ENCODE results near the gene IFT81.

Gene IFT81

DNA sequence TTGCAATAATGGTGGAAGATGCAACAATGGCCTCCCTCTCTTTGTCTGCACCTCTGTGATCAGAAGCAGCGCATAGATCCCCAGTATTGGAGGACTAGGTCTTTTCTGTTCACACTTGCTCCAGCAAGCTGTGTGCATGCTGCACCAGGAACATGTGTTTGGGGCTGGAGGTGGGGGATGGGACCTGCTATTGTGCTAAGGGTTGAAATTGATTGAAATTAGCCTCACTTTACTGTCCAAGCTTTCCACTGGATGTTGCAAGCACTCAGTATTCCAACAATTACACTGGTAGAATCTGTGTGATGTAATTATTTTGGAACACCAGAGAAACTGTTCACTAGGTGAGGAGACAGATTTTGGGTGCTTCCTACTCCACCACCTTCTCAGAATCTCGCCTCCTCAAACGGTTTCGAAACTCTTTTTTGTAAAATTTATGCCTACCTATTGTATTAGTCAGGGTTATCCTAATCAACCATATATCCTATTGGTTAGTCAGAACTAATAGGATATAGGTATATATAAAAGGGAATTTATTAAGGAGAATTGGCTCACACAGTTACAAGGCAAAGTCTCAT is 35.6 kb downstream of the IFT81 start:
- DNase-seq (ENCODE audit: low read depth) = no peak

DNA sequence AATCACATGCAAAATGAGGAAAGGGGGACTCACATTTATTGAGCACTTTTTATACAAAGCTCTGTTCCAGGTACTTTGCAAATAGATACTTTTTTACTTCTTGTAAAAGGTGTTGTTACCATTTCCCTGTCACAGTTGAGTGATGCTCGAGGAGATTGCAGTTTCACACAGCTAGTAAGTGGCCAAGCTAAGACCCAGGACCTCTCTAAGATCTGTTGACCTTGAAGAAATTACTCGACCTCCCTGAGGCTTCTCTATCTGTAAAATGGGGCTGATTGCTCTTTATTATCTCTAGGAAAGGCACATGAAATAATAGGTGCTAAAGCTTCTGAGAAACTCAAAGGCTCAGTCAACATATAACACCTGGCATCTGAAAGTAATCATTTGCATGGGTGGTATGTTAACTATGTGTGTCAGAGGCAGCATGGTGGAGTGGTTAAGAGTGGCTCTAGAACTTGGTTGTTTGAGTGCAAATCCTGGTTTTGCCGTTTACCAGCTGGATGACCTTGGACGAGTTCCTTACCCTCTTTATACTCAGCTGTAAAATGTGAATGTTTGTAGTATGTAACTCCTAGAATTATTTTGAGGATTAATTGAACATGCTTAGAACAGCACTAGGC is 41.5 kb downstream of the IFT81 start:
- DNase-seq (ENCODE audit: low read depth) = no peak

DNA sequence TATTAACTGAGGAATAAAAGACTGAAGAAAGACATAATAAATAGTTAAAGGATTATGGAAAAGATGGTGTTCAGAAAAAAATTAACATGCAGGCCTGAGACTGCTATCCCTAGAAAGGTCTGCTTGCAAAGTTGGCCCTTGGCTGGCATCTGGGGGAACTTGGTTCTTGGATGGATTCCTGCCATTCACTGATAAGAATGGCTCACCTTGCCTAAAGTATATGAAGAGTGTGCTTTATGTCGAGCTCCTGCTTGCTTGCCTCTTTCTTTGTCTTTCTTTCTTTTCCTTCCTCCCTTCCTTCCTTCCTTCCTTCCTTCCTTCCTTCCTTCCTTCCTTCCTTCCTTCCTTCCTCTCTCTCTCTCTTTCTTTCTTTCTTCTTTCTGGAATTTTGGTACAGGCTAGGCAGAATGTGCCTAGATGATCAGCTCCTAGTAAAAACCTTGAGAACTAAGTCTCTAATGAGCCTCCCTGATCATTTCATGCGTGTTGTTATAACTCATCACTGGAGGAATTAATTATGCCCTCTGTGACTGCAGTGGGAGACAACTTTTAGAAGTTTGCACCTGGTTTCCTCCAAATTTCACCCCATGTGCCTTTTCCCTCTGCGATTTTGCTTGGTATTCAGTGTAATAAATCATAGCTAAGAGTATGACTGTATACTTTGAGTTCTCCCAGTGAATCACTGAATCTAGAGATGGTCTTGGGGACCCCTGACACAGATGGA is 44.7 kb downstream of the IFT81 start:
- DNase-seq (ENCODE audit: low read depth) = no peak

DNA sequence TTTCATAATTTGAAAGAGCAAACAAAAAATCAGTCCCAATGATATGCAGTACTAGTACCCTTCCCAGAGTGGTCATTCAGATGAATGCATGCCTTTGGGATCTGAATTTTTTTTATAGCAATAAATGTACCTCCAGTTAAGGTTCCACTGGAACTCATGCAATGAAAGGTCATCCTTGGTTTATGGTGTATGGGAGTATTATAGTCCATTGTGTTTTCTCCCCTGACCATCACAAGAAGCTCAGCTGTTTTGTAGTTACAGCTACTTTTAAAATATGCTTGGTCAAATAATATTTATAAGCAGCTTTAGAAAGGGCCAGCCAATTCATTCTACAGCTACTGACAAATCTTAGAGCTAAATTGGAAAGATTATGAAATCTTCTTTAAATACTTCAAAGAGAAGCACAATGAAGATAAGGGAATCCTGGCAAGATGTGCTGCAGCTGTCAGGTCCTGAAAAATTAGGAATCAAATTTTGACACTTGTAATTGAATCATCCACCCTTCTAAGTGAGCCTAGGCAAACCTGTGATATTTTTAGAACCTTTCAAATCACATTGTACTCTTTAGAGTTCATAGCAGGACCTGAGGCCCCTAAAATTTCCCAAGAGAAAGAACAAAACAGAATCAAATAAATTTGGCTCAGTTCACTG is 46.5 kb downstream of the IFT81 start:
- DNase-seq (ENCODE audit: low read depth) = no peak

DNA sequence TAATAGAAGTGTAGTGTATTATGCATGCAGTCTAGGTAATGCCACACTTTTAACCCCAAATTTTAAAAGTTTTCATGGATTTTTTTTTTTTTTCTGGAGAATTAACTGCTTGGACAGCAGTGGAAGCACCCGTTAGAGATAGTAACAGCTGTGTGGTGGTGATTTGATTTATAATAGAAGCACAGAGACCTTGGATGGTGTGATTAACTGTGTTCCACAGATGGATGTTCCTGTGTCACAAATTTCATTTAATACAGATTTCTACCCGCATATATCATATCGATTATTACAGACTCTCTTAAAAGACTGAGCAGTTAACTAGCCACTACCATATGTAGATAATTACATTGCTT is 47.0 kb downstream of the IFT81 start:
- DNase-seq (ENCODE audit: low read depth) = no peak

DNA sequence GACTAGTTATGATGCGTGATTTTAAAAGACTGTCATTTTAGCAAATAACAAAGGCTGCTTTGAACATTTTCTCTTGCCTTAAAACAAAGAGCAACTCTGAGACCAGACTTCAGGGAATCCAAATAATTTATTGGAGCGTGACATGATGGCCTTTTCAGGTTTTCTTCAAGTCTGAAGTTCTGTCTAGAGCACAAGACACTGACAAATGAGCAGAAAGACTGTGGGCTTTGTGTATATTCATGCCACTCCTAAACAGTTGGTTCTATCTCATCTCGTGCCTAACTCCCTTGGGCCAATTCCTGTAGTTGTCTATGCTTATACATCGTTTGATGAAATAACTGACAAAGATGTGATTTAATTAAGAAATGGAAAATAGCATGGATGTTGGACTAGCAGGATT is 47.5 kb downstream of the IFT81 start:
- DNase-seq (ENCODE audit: low read depth) = no peak

DNA sequence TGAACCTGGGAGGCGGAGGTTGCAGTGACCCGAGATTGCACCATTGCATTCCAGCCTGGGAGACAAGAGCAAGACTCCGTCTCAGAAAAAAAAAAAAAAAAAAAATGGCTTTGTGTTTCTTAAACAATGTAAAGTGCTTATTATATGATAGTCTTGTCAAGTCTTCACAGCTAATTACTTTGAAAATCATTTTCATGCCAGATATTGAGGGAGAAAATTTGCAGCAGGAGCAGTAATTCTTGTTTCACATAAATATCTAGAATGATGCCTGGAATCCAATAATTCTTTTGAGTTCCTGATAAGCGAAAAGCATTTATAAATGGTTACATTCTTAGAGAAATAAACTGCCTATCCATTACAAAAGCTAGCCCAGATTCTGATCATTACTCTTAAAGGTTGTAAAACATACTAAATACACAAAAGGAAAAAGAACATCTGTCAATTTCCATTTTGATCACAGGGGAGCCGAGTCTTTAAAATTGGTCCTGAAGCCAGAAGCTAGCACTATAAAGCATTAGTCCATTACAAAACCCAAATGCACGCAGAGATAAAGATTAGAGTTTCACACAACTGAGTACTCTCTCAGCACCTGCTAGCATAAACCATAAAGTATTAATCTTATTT is 50.3 kb downstream of the IFT81 start:
- no peak for DNase-seq (ENCODE audit: low read depth)

DNA sequence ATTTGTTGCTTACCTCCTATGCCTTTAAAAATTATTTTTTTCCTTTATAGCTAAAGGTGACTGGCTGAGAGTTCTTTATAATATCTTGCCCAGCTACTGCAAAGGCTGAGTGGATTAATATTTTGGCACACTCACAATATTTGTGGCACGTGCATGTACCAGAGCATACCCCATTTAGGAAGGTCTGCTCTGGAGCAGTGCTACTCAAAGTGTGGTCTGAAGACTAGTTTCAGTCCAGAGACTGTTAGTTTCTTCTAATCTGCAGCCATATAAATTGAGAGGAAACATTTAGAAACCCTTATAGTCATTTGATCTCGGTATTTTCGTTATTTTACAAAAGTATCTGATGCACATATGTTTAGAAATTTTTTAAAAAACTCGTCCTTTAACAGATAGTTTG is 51.0 kb downstream of the IFT81 start:
- DNase-seq (ENCODE audit: low read depth) = no peak

DNA sequence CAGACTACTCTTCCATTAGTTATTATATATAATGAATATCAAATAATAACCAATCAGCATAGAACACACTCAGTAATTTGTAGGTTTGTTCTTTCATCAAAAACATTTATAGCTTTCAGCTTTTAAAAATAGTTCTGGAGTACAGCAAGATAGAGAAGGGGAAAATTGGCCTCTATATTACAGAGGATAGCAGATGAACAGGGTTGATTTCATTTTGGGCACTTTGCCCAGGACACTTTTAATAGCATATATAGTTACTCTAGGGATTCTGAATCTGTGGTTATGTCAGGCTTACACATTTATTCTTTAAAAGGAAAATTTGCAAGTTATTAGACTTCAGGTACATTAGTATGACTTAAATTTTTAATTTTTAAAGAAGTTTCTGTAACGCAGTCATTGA is 52.6 kb downstream of the IFT81 start:
- no peak for DNase-seq (ENCODE audit: low read depth)

DNA sequence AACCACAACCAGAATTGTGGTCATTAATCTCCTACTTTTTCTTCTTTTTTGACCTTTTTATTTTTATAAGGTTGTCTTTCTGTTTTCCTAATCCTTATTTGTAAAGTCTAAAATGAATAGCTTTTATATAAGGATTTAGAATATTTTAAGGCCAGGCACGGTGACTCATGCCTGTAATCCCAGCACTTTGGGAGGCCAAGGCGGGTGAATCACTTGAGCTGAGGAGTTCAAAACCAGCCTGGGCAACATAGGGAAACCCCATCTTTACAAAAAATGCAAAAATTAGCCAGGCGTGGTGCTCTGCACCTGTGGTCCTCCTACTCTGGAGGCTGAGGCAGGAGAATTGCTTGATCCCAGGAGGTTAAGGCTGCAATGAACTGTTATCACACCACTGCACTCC is 55.1 kb downstream of the IFT81 start:
- no peak for DNase-seq (ENCODE audit: low read depth)

DNA sequence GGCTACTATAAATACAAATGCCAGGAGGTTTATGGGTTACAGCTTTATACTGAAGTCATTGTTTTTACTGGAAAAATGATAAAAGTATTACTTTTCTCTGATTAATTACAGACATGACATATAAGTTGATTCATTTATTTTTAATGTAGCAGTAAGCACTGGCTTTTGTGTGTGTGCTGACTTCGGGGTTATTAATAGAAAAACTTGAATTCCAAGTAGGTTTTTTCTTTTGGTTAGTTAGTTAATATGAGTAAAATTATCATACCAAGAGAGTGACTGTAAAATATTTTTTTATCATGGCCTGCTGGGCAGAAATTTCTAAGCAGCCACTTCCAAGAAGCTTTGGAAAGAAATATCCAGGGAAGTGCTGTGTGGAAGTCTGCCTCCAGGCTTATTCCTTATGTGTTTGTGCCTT is 56.4 kb downstream of the IFT81 start:
- no peak for DNase-seq (ENCODE audit: low read depth)

DNA sequence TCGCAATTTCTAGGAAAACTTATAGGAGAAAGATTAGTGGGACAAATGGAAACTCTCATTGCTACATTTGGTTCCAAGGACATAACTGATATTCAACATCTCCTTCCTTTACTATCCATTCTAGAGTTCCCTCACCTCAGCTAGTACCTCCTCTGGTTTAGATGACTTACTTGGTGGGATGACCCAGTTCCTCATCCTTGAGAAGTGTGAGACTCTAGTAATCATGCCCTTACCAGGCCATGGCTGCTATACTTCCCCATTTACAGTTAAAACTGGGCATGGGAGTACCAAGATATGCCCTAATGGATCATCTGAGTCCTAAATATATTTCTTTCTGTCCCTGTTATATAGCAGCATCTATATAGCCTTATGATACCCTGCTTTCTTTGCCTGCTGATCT is 58.1 kb downstream of the IFT81 start:
- DNase-seq (ENCODE audit: low read depth) = no peak

DNA sequence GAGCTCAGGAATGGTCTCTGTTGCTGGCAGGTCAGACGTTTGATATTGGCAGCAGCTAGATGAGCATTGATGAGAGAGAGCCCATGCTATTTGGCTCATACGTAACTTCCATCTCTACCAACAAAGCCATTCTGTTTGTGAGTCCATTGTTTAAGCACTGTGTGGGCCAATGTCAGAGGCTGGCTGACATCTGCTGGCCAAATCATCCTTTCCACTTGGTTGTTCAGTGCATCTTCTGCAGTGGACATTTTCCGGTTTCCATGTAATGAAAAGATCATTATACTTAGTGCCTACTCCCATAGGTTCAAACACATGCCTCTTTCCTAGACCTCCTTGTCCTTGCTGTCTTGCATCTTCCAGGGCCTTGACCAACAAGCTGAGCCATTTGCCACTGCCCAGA is 59.2 kb downstream of the IFT81 start:
- DNase-seq (ENCODE audit: low read depth) = no peak

DNA sequence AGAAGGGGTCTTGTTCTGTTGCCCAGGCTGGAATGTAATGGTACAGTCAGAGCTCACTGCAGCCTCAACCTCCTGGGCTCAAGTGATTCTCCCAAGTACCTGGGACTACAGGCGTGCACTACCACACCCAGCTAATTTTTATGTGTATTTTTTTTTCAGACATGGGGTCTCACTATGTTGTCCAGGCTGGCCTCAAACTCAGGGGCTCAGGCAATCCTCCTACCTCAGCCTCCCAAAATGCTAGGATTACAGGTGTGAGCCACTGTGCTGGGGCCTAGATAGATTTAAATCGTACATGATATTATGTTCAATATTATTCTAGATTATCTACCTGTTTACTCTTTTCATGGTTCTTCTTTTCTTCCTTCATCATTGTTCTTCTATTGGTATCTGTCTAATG is 61.5 kb downstream of the IFT81 start:
- no peak for DNase-seq (ENCODE audit: low read depth)

DNA sequence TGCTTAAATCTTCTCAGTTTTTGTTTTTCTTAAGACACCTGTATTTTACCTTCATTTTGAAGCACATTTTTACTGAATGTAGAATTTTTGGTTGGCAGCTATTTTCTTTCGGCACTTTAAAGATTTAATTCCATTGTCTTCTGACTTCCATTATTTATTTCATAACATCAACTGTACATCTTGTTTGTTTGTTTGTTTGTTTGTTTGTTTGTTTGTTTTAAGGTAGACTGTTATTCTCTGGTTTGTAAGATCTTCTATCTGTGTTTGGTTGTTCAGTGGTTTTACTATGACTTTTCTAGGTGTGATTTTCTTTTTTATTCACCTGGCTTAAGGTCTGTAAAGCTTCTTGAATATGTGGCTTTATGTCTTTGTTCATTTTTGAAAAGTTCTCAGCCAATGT is 61.9 kb downstream of the IFT81 start:
- no peak for DNase-seq (ENCODE audit: low read depth)

DNA sequence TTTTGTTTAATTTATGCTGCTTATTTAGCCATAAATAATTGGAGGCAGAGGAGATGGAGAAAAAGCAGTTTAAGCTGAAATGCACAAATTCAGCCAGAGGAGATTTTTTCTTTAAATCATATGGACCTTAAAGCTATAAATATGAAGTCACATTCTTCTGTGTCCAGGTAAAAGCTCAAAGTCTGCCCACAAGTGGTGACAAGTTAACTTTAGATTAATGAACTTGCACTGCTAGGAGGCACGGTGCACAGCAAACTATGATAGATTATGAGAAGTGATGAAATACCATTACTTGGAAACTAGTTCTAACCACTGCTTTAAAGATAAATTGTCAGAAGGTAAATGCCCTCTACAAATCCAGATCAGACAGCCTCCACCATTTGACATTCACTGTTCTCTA is 69.0 kb downstream of the IFT81 start:
- no peak for DNase-seq (ENCODE audit: low read depth)

DNA sequence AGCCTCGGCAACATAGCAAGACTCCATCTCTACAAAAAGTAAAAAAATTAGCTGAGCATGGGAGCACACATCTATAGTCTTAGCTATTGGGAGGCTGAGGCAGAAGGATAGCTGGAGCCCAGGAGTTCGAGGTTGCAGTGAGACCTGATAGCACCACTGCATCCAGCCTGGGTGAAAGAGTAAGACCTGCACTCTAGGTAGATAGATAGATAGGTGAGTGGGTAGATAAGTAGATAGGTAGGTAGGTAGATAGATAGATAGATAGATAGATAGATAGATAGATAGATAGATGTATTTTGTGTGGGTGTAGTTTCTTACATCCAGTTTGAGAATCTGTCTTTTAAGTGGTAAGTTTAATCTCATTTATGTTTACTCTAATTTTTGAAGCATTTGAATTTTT is 72.8 kb downstream of the IFT81 start:
- no peak for DNase-seq (ENCODE audit: low read depth)

DNA sequence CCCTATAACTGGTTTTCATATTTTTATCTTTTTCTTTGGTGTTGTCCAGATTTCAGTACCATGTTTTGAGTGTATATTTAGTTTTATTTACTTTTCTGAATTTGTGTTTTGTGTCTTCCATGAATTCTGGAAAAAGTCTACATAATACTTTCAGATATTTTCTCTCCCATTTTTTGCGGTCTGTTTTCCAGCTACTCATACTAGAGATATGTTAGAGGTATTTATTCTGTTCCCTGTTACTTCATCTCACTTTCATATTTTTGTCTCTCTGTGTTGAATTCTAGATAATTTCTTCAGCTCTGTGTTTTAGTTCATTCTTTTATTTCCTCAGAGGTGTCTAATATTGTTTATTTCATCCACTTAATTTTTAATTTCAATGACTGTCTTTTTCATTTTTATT is 74.2 kb downstream of the IFT81 start:
- no peak for DNase-seq (ENCODE audit: low read depth)

DNA sequence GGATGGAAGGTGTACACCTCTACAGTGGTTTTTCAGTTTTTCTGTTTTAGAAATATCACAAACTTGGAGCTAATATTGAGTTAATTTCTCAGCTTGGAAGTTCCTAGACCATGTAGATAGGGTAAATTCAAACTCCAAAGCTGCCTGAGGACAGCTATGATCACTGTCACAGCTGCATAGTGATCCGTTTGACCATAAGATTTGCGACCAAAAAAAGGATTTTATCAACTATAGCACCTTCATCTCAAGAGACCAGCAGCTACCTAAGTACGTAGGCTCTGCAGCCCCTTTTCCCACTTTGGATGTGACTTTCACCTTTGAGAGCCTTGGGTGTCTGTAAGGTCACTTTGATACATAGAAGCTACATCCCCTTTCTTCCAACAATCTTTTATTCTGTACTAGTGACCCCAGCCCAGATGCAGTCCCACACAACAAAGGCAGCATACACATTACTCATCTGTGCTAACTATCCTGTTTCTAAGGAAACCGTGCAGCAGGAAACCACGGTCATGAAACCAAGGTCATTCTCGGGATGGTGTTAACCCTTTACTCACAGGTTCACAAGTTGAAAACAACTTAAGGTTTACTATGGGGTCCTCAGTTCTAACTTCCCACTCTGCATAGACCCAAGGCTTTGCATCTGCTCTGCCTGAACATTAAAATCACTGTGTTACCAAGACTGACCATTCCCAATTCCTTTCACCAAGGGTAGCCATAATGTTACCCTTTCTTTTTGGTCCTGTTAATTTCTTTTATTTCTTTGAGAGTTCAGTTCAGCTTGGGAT is 75.4 kb downstream of the IFT81 start:
- DNase-seq (ENCODE audit: low read depth) = no peak

DNA sequence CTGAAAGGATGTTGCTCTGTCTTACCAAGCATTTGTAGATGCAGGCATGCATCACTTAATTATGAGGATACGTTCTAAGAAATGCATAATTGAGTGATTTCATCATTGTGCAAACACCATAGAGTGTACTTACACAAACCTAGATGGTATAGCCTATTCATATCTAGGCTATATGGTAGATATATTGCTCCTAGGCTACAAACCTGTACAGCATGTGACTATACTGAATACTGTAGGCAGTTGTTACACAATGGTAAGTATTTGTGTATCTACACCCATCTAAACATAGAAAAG is 75.9 kb downstream of the IFT81 start:
- DNase-seq (ENCODE audit: low read depth) = no peak

DNA sequence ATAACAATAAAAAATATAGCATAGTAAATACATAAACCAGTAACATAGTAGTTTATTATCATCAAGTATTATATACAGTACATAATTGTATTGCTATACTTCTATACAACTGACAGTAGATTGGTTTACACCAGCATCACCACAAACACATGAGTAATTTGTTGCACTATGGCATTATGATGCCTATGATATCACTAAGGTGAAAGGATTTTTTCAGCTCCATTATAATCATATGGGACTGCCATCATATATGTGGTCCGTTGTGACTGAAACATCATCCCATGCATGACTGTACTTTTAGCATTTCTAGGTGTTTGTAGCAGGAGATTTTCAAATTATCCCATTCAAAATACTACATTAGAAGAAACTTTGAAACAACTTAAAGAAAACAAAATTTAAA is 77.8 kb downstream of the IFT81 start:
- no peak for DNase-seq (ENCODE audit: low read depth)

DNA sequence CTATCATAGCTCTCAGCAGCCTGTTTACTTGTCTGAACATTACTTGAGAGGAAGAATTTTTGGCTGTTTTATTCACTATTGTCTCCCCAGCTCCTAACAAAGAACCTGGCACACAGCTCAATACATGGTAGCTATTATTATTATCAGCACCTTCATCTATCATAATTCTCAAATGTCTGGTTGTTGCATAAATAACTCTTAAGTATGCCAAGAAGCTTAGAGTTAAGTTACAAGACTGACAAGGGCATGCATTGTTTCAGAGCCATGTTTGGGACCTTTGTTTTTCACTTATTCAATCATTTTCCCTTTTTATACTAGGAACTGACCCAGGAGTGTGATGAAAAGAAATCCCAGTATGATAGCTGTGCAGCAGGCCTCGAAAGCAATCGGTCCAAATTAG is 79.4 kb downstream of the IFT81 start:
- DNase-seq (ENCODE audit: low read depth) = no peak

Measured in activated T-cell treated with anti-CD3 and anti-CD28 coated beads for 48 hours (primary cell).